IPS DF 19.7 (cell line): ENCODE results near the gene ZNF777.
"Not testable (repeated sequence)": the region's sequence is repeated elsewhere in the genome, so short reads cannot be mapped to it uniquely, and the experiment has no call there.

Experiments used
- DNase-seq: peaks from one replicate; pipeline ENCODE4 v3.0.0-alpha.2; 2013; ENCODE audit warnings: low read depth, low spot score

The ZNF777 gene

GRCh38 chr7:149414745-149415390, 46.0 kb downstream of the ZNF777 start:
- DNase-seq, result peak; percentile 98

GRCh38 chr7:149414171-149414570, 46.7 kb downstream of the ZNF777 start:
- no peak for DNase-seq

DNA sequence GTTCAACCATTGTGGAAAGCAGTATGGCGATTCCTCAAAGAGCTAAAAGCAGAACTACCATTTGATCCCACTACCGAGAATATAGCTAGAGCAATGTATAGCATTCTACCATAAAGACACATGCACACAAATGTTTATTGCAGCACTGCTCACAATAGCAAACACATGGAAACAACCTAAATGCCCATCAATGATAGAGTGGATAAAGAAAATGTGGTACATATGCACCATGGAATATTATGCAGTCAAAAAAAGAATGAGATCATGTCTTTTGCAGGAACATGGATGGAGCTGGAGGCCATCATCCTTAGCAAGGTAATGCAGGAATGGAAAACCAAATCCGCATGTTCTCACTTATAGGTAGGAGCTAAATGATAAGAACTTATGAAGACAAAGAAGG, 47.8 kb downstream of the ZNF777 start:
- DNase-seq, result not testable (repeated sequence)

GRCh38 chr7:149409895-149410294, 51.0 kb downstream of the ZNF777 start:
- no peak for DNase-seq

GRCh38 chr7:149404825-149405224, 56.0 kb downstream of the ZNF777 start:
- DNase-seq, result no peak

GRCh38 chr7:149404396-149404795, 56.5 kb downstream of the ZNF777 start:
- DNase-seq, result no peak

- no peak for DNase-seq
Observed at GRCh38 chr7:149398195-149398820, 62.6 kb downstream of the ZNF777 start.

GRCh38 chr7:149397470-149398043, 63.3 kb downstream of the ZNF777 start:
- DNase-seq, result no peak

- DNase-seq, result not testable (repeated sequence)
Observed at GRCh38 chr7:149388550-149389335, 72.1 kb downstream of the ZNF777 start.

DNA sequence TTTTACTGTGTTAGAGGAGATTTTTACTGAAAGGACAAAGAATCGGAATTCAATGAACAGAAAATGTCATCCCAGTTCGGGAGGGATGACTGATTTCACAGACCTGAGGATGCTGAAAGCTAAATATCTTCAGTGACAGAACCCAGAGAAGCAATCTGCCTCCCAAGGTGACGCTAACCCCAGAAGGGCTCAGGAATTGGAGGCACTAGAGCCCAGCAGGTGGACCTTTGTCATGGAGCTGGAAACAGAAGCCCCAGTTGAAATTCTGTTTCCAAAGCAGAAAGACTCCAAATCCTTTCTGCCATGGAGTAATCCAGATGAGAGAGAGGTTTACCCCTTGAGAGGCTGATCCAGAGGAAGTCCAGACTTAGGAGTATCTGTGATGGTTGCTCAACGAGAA, 74.3 kb downstream of the ZNF777 start:
- not testable (repeated sequence) for DNase-seq

GRCh38 chr7:149385195-149385950, 75.5 kb downstream of the ZNF777 start:
- no peak for DNase-seq
